Esophagus squamous epithelium (tissue), 5 donors: Measurements from ENCODE around the gene RPLP2. TPM values are rescaled to one million over a fixed set of nuclear protein-coding genes. Genes with fewer than 3 reads are reported as not detected.

Experiments used
- DNase-seq: peaks from one replicate; lab custom pipeline; 2025; lab: John Stamatoyannopoulos, UW
- H3K27ac ChIP-seq, 4 donors: fragments of 200-600 bp; sonication (generic); one replicate each; pipeline ENCODE4 v1.5.1; 2016 to 2019; ENCODE audit warnings: mild to moderate bottlenecking in 1 of 4
- H3K27me3 ChIP-seq, 4 donors: fragments of 200-600 bp; sonication (generic); 1 replicate in 3 of 4; 2 replicates in 1 of 4; pipeline versions ENCODE4 v1.5.1 to v1.6.0; 2017 to 2021; ENCODE audit warnings: antibody characterized with exemption in 1 of 4
- H3K36me3 ChIP-seq, 3 donors: fragments of 200-600 bp; sonication (generic); one replicate each; pipeline ENCODE4 v1.5.1; 2016 to 2019
- H3K4me1 ChIP-seq, 3 donors: fragments of 200-600 bp; sonication (generic); one replicate each; pipeline ENCODE4 v1.5.1; 2017 to 2019
- H3K4me3 ChIP-seq, 4 donors: fragments of 200-600 bp; sonication (generic); 1 replicate in 3 of 4; 2 replicates in 1 of 4; pipeline ENCODE4 v1.5.1; 2016 to 2019; ENCODE audit warnings: mild to moderate bottlenecking in 2 of 4, moderate library complexity in 1 of 4
- H3K9me3 ChIP-seq, 3 donors: fragments of 200-600 bp; sonication (generic); one replicate each; pipeline ENCODE4 v1.5.1; 2016 to 2019
- POLR2A ChIP-seq, 4 donors: fragments of 450-650 bp; IDR thresholded peaks; one replicate each; pipeline ENCODE4 v1.6.1; 2017; ENCODE audit warnings: antibody characterized with exemption in 4 of 4, mild to moderate bottlenecking in 4 of 4, moderate library complexity in 3 of 4
- WGBS, 2 donors: methylation state at CpG; one replicate each; pipeline ENCODE4 v1.1.5; 2018; 5-methylcytosine and 5-hydroxymethylcytosine counted together
- intact Hi-C: fragments of 100-400 bp; cut with DNase I; formaldehyde crosslinking; loops from one replicate; pipeline ENCODE4 v1.15.0; 2022
- total RNA-seq, 4 donors: library from RNA; depleted of rRNA; stranded (reverse); fragments of >200 nt; gene quantifications; one replicate each; pipeline ENCODE4 v1.1.0, GENCODE V29; 2016
- TF ChIP-seq, protein P1 (sequence below), 6 experiments: fragments of 450-650 bp in 4 of 6; fragments of 200-600 bp in 2 of 6; sonication (generic) in 2 of 6; IDR thresholded peaks; one replicate each; pipeline ENCODE4 v1.5.1; 2016 to 2019; ENCODE audit warnings: antibody characterized with exemption in 6 of 6, mild to moderate bottlenecking in 4 of 6, moderate library complexity in 4 of 6
- donor health status: DM: yes; HTN: yes; CAD: no.

Gene RPLP2
- total RNA-seq, 4 donors from 2014 or later, result 232 to 871 (median 490) TPM

DNA sequence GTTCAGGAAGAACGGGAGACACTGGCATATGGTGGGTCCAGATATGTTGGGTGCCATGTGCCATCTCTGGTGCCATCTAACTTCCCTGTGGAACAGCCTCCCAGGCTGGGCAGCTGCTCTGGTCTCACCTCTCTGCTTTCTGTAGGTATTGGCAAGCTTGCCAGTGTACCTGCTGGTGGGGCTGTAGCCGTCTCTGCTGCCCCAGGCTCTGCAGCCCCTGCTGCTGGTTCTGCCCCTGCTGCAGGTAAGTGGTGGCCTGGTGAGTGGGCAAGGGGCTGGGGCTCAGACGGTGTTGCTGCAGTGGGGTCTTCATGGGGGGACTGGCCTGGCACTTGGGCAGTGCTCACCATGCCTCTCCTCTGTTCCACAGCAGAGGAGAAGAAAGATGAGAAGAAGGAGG lies 2.6 kb downstream of the RPLP2 start:
- no peaks in the 10 kb centered on the region for H3K9me3 ChIP-seq
- H3K27ac ChIP-seq, result peak overlapping the region in 2 of 4 donors; percentile 99
- TF ChIP-seq, protein P1, sequence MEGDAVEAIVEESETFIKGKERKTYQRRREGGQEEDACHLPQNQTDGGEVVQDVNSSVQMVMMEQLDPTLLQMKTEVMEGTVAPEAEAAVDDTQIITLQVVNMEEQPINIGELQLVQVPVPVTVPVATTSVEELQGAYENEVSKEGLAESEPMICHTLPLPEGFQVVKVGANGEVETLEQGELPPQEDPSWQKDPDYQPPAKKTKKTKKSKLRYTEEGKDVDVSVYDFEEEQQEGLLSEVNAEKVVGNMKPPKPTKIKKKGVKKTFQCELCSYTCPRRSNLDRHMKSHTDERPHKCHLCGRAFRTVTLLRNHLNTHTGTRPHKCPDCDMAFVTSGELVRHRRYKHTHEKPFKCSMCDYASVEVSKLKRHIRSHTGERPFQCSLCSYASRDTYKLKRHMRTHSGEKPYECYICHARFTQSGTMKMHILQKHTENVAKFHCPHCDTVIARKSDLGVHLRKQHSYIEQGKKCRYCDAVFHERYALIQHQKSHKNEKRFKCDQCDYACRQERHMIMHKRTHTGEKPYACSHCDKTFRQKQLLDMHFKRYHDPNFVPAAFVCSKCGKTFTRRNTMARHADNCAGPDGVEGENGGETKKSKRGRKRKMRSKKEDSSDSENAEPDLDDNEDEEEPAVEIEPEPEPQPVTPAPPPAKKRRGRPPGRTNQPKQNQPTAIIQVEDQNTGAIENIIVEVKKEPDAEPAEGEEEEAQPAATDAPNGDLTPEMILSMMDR (IDR thresholded peaks at IDR 0.05), result no peak
- TF ChIP-seq POLR2A (IDR thresholded peaks at IDR 0.05), result no peak
- 52 to 70% methylated on average over 1 to 2 of the region's 3 CpGs for WGBS, 2 donors
- intact Hi-C loops, result no loop called here
- no peak for DNase-seq
- peaks cover 18 to 46% (median 23%) of the 10 kb centered on the region in 3 donors for H3K36me3 ChIP-seq
- no peak overlapping the region for H3K4me3 ChIP-seq
- H3K4me1 ChIP-seq, result peaks cover 25 to 45% (median 25%) of the 10 kb centered on the region in 3 donors
- no peaks in the 10 kb centered on the region for H3K27me3 ChIP-seq

DNA sequence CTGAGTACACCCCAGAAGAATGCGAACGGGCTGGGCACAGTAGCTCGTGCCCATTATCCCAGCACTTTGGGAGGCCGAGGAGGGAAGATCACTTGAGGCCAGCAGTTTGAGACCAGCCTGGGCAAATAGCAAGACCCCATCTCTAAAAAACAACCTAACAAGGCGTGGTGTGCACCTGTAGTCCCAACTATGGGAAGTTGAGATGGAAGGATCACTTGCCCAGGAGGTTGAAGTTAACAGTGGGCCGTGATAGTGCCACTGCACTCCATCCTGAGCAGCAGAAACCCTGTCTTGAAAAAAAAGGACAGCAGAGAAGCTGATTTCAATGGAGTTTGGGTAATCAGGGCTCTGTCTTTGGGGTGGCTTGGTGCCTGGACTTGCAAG lies 3.3 kb downstream of the RPLP2 start:
- Histone ChIP-seq H3K27ac (no peak overlapping the region), H3K4me3 (no peak overlapping the region), H3K9me3 (no peaks in the 10 kb centered on the region), H3K27me3 (no peaks in the 10 kb centered on the region), H3K36me3 (peaks cover 18 to 46% (median 23%) of the 10 kb centered on the region in 3 donors), H3K4me1 (peaks cover 24 to 39% (median 25%) of the 10 kb centered on the region in 3 donors)
- 90 to 93% methylated on average over 3 to 5 of the region's 6 CpGs for WGBS, 2 donors
- no peak for DNase-seq
- TF ChIP-seq POLR2A (IDR thresholded peaks at IDR 0.05), result no peak
- TF ChIP-seq, protein P1 (IDR thresholded peaks at IDR 0.05), result no peak
- intact Hi-C loops, result no loop called here

DNA sequence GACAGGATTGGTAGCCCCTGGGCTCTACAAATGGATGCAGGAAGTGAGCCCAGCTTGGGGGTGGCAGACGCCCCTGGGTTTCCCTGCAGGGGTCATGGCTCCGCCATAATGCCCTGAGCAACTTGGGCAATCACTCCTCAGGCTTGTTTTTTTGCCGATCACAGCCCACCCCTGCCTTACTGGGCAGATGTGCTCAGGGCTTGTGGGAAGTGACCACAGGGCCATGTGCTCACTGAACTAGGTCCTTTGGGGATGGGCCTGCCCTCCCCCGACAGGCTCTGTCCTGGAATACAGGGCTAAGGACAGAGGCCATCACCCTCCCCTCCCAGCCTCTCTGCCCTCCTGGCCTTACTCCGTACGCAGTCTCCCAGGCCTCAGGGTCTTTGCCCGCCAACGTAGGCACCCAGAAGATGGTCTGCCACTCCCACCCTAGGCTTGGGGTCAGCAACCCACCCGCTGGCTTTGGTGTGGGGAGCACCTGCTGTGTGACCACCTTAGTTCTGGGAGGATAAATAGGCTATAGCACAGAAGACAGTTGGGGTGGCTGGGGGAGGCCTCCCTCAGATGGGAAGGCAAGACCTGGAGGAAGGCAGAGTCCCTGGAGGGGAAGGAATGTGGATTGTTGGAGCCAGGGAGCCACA lies 3.8 kb downstream of the RPLP2 start:
- Histone ChIP-seq H3K9me3 (no peaks in the 10 kb centered on the region), H3K27me3 (no peaks in the 10 kb centered on the region), H3K4me1 (peaks cover 22 to 39% (median 24%) of the 10 kb centered on the region in 3 donors), H3K4me3 (no peak overlapping the region), H3K27ac (no peak overlapping the region), H3K36me3 (peaks cover 18 to 46% (median 23%) of the 10 kb centered on the region in 3 donors)
- intact Hi-C loops, result no loop called here
- no peak for DNase-seq
- TF ChIP-seq, protein P1 (IDR thresholded peaks at IDR 0.05), result no peak
- no peak for TF ChIP-seq POLR2A (IDR thresholded peaks at IDR 0.05)
- 67 to 100% methylated on average over 2 to 3 of the region's 9 CpGs for WGBS, 2 donors

DNA sequence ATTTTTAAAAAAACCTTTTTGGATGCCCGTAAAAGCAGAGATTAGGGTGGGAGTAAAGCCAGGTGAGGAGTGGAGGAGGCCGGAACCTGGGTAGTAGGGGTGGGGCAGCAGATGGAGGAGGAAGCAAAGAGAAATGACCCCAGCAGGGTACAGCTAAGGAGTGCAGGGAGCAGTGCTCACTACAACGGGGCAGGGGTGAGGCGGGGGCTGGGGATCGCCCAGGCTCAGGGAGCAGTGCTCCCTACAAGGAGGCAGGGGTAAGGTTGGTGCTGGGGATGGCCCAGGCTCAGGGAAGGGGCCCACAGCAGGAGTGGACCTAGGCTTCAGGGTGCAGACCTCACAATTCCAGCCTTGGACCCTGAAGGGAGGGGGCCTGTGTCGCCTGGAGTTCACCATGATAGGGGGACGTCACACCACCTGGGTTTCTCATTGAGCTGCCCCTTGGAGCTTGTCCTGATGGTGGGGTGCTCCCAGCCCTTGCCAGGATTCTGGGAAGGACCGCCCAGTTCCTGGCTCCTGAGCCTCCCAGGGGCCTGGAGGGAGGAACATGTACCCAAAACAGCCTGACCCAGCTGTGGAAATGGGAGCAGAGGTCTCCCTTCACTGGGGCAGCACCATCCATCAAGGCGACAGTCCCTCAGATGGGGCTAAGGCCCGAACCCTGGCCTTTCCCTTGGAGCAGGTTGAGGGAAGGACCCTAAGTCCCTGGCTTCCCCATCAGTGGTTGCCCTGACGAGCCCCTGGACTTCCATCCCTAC lies 6.1 kb downstream of the RPLP2 start:
- no peaks in the 10 kb centered on the region for H3K9me3 ChIP-seq
- H3K4me1 ChIP-seq, result peaks cover 25 to 41% (median 31%) of the 10 kb centered on the region in 3 donors
- 76 to 82% methylated on average over 3 to 6 of the region's 11 CpGs for WGBS, 2 donors
- peaks cover 18 to 46% (median 23%) of the 10 kb centered on the region in 3 donors for H3K36me3 ChIP-seq
- TF ChIP-seq POLR2A (IDR thresholded peaks at IDR 0.05), result no peak
- TF ChIP-seq, protein P1 (IDR thresholded peaks at IDR 0.05), result no peak
- no peak overlapping the region for H3K4me3 ChIP-seq
- no peak for DNase-seq
- intact Hi-C loops, result no loop called here
- H3K27ac ChIP-seq, result no peak overlapping the region
- no peaks in the 10 kb centered on the region for H3K27me3 ChIP-seq

DNA sequence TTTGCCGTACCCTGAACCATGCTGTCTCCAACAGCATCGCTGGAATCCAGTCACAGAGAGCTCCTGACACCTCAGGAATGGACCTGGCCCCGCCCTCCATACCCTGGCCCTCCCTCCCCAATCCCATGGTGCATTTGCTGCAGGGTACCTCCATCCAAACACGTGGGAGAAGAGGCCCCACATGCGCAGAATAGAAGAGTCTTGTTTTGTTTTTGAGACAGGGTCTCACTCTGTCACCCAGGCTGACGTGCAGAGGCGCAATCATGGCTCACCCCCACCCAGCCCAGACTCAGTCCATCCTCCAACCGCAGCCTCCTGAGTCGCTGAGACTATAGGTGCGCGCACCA lies 6.6 kb downstream of the RPLP2 start:
- Histone ChIP-seq H3K4me1 (peaks cover 25 to 41% (median 31%) of the 10 kb centered on the region in 3 donors), H3K27ac (no peak overlapping the region), H3K4me3 (no peak overlapping the region), H3K27me3 (no peaks in the 10 kb centered on the region), H3K36me3 (peaks cover 18 to 43% (median 20%) of the 10 kb centered on the region in 3 donors), H3K9me3 (no peaks in the 10 kb centered on the region)
- intact Hi-C loops, result no loop called here
- TF ChIP-seq, protein P1 (IDR thresholded peaks at IDR 0.05), result no peak
- TF ChIP-seq POLR2A (IDR thresholded peaks at IDR 0.05), result no peak
- no peak for DNase-seq
- 72 to 75% methylated on average over 10 to 11 of the region's 11 CpGs for WGBS, 2 donors
